BJ (cell line): ENCODE measurements around the gene RTN4RL1. TPM values are rescaled to one million over a fixed set of nuclear protein-coding genes. Genes with fewer than 3 reads are reported as not detected.

Experiments
- CTCF ChIA-PET: fragments of 350-600 bp; formaldehyde crosslinking; extraction: SDS; loops from one replicate; lab custom pipeline; 2021; ENCODE audit warnings: antibody characterized with exemption, inconsistent platforms; lab: Yijun Ruan, JAX
- POLR2A ChIA-PET: fragments of 300-600 bp; sonication (Branson Sonifier 250); formaldehyde crosslinking; extraction: SDS; loops from one replicate; lab custom pipeline; 2021; ENCODE audit warnings: antibody characterized with exemption; lab: Charles Lee
- DNase-seq: peaks from one replicate; pipeline ENCODE4 v3.0.0-alpha.2; 2011; ENCODE audit warnings: low read depth
- H3K27me3 ChIP-seq: 2 replicates; pipeline ENCODE4 v1.6.0; 2011; ENCODE audit warnings: low read length; ENCODE audit not compliant: control insufficient read depth, insufficient read depth
- H3K36me3 ChIP-seq: 2 replicates; pipeline ENCODE4 v1.5.1; 2011; ENCODE audit warnings: low read length; ENCODE audit not compliant: control insufficient read depth, insufficient read depth
- H3K4me3 ChIP-seq: 2 replicates; pipeline ENCODE4 v1.5.1; 2011; ENCODE audit warnings: low read depth, mild to moderate bottlenecking, control low read depth, low read length
- CTCF ChIP-seq: IDR thresholded peaks from 2 replicates; pipeline ENCODE4 v1.5.1; 2011; ENCODE audit warnings: low read depth, mild to moderate bottlenecking, control low read depth, inconsistent platforms, low read length, moderate library complexity; ENCODE audit not compliant: insufficient read depth
- polyA plus RNA-seq: library from polyadenylated mRNA; depleted of rRNA; stranded (reverse); fragments of >200 nt; gene quantifications from 2 replicates; pipeline ENCODE4 v1.2.3, GENCODE V29; 2011

The RTN4RL1 gene
- polyA plus RNA-seq, 1 experiment, result 0.32 TPM

GRCh38 chr17:1912146-1912545 lies 113.0 kb downstream of the RTN4RL1 start:
- Histone ChIP-seq H3K27me3 (peaks cover 25% of the 10 kb centered on the region), H3K4me3 (no peak overlapping the region), H3K36me3 (no peaks in the 10 kb centered on the region)
- no peak for DNase-seq
- CTCF ChIA-PET, result interaction anchor here (0.6 to 7.1 kb wide), 4 partner anchors 113 to 191 kb away, joined by 3 to 123 read pairs (median 22); partner anchors contain the start of genes DPH1 and RTN4RL1
- POLR2A ChIA-PET, result interaction anchor here (0.6 kb wide), 1 partner anchor 170 kb away, joined by 3 read pairs; no protein-coding TSS in a partner anchor
- no peak for TF ChIP-seq CTCF

- no peak for DNase-seq
- TF ChIP-seq CTCF, result no peak
- Histone ChIP-seq H3K4me3 (no peak overlapping the region), H3K36me3 (no peaks in the 10 kb centered on the region), H3K27me3 (peaks cover 29% of the 10 kb centered on the region)
- ChIA-PET POLR2A (no interaction called here), CTCF (interaction anchor here (0.7 to 7.1 kb wide), 18 partner anchors 10 to 393 kb away, joined by 3 to 123 read pairs (median 5); partner anchors contain the start of genes DPH1, HIC1, OVCA2 and RTN4RL1)
These were observed 115.1 kb downstream of the RTN4RL1 start for GRCh38 chr17:1909985-1910384.

GRCh38 chr17:1908699-1909309 lies 116.3 kb downstream of the RTN4RL1 start:
- ChIA-PET CTCF (interaction anchor here (0.7 to 7.1 kb wide), 25 partner anchors 12 to 394 kb away, joined by 3 to 123 read pairs (median 5); partner anchors contain the start of genes DPH1, HIC1, OVCA2 and RTN4RL1), POLR2A (interaction anchor here (0.7 kb wide), 1 partner anchor 125 kb away, joined by 4 read pairs; no protein-coding TSS in a partner anchor)
- peak; percentile 79 for TF ChIP-seq CTCF
- H3K27me3 ChIP-seq, result peaks cover 26% of the 10 kb centered on the region
- no peak overlapping the region; the same call in 1 of the 2 replicates for H3K4me3 ChIP-seq
- DNase-seq, result peak; percentile 14
- no peaks in the 10 kb centered on the region for H3K36me3 ChIP-seq

GRCh38 chr17:1907909-1908698 lies 117.0 kb downstream of the RTN4RL1 start:
- no peaks in the 10 kb centered on the region for H3K36me3 ChIP-seq
- TF ChIP-seq CTCF, result no peak
- H3K4me3 ChIP-seq, result no peak overlapping the region; the same call in 1 of the 2 replicates
- H3K27me3 ChIP-seq, result peaks cover 24% of the 10 kb centered on the region
- no peak for DNase-seq
- ChIA-PET CTCF (interaction anchor here (0.7 to 7.1 kb wide), 22 partner anchors 12 to 375 kb away, joined by 3 to 123 read pairs (median 5); partner anchors contain the start of genes DPH1, HIC1, OVCA2 and RTN4RL1), POLR2A (no interaction called here)

GRCh38 chr17:1907216-1907631 lies 117.9 kb downstream of the RTN4RL1 start:
- no peak for TF ChIP-seq CTCF
- H3K27me3 ChIP-seq, result peaks cover 20% of the 10 kb centered on the region
- CTCF ChIA-PET, result interaction anchor here (1.0 to 3.5 kb wide), 2 partner anchors 118 to 119 kb away, joined by 3 to 28 read pairs; partner anchors contain the start of gene RTN4RL1
- POLR2A ChIA-PET, result no interaction called here
- no peak for DNase-seq
- H3K36me3 ChIP-seq, result no peaks in the 10 kb centered on the region
- H3K4me3 ChIP-seq, result no peak overlapping the region
